ENCODE measurements around the gene SBK1.
"Not testable (repeated sequence)": the region's sequence is repeated elsewhere in the genome, so short reads cannot be mapped to it uniquely, and the experiment has no call there.

SBK1 gene

GRCh38 chr16:28310796-28311195 lies 18.5 kb downstream of the SBK1 start:
- DNase-seq: no peak

GRCh38 chr16:28311413-28311812 lies 19.1 kb downstream of the SBK1 start:
- no peak for DNase-seq

GRCh38 chr16:28311913-28312312 lies 19.6 kb downstream of the SBK1 start:
- no peak for DNase-seq

- DNase-seq: no peak
These were observed 20.0 kb downstream of the SBK1 start for GRCh38 chr16:28312327-28312726.

- no peak for DNase-seq
These were observed 21.3 kb downstream of the SBK1 start for GRCh38 chr16:28313587-28313986.

- no peak for DNase-seq
These were observed 23.7 kb downstream of the SBK1 start for GRCh38 chr16:28316054-28316453.

- peak; percentile 74 for DNase-seq
These were observed 24.9 kb downstream of the SBK1 start for GRCh38 chr16:28317040-28317880.

GRCh38 chr16:28318042-28318744 lies 25.9 kb downstream of the SBK1 start:
- no peak for DNase-seq

- no peak for DNase-seq
These were observed 27.2 kb downstream of the SBK1 start for GRCh38 chr16:28319476-28320022.

- DNase-seq: no peak
These were observed 27.8 kb downstream of the SBK1 start for GRCh38 chr16:28320023-28320561.

GRCh38 chr16:28320741-28321140 lies 28.4 kb downstream of the SBK1 start:
- DNase-seq: no peak

- peak; percentile 37 for DNase-seq
These were observed 29.5 kb downstream of the SBK1 start for GRCh38 chr16:28321700-28322411.

GRCh38 chr16:28324235-28324886 lies 32.0 kb downstream of the SBK1 start:
- DNase-seq: no peak

- no peak for DNase-seq
These were observed 32.6 kb downstream of the SBK1 start for GRCh38 chr16:28324887-28325279.

GRCh38 chr16:28326881-28327610 lies 34.7 kb downstream of the SBK1 start:
- DNase-seq: peak; percentile 53

- not testable (repeated sequence) for DNase-seq
These were observed 37.9 kb downstream of the SBK1 start for GRCh38 chr16:28330232-28330631.

- DNase-seq: not testable (repeated sequence)
These were observed 38.7 kb downstream of the SBK1 start for GRCh38 chr16:28330981-28331380.

GRCh38 chr16:28332632-28333031 lies 40.3 kb downstream of the SBK1 start:
- DNase-seq: not testable (repeated sequence)

- not testable (repeated sequence) for DNase-seq
These were observed 43.4 kb downstream of the SBK1 start for GRCh38 chr16:28335678-28336077.

GRCh38 chr16:28336940-28337710 lies 44.8 kb downstream of the SBK1 start:
- not testable (repeated sequence) for DNase-seq

- DNase-seq: not testable (repeated sequence)
These were observed 45.9 kb downstream of the SBK1 start for GRCh38 chr16:28338230-28338629.

All from activated T-cell treated with anti-CD3 and anti-CD28 coated beads for 4 hours (primary cell).